Upper lobe of left lung (tissue), 4 donors: ENCODE measurements around the gene SPSB2.

Source experiments
- CTCF ChIP-seq, 6 experiments: fragments of 450-650 bp in 4 of 6; fragments of 200-600 bp in 2 of 6; sonication (generic) in 2 of 6; IDR thresholded peaks; one replicate each; pipeline ENCODE4 v1.5.1; 2016 to 2019; ENCODE audit warnings: antibody characterized with exemption in 6 of 6
- EP300 ChIP-seq, 4 donors: sonication (generic); formaldehyde crosslinking; IDR thresholded peaks; one replicate each; pipeline ENCODE4 v1.5.1; 2017; ENCODE audit warnings: antibody characterized with exemption in 4 of 4, control low read depth in 2 of 4
- POLR2A ChIP-seq, 4 donors: fragments of 450-650 bp; IDR thresholded peaks; one replicate each; pipeline ENCODE4 v1.5.1; 2016 to 2017; ENCODE audit warnings: antibody characterized with exemption in 4 of 4, mild to moderate bottlenecking in 2 of 4

- TF ChIP-seq CTCF (IDR thresholded peaks at IDR 0.05) (no peak), POLR2A (IDR thresholded peaks at IDR 0.05) (no peak), EP300 (IDR thresholded peaks at IDR 0.05) (no peak)
Observed at GRCh38 chr12:6829536-6830220, 43.4 kb downstream of the SPSB2 start.
